LNCaP clone FGC (cell line): ENCODE results near the gene EPHX1.

ENCODE experiments used
- DNase-seq: peaks from one replicate; pipeline ENCODE4 v3.0.0-alpha.2; 2011; ENCODE audit warnings: low read depth
- H3K4me3 ChIP-seq: 2 replicates; pipeline ENCODE4 v1.5.1; 2011; ENCODE audit warnings: mild to moderate bottlenecking, low read depth, low read length, control low read depth
- TF ChIP-seq, protein P1 (sequence below): IDR thresholded peaks from 2 replicates; pipeline ENCODE4 v1.5.1; 2012; ENCODE audit warnings: mild to moderate bottlenecking; ENCODE audit not compliant: control insufficient read depth, insufficient read depth; ENCODE audit errors: extremely low read depth

Gene EPHX1

DNA sequence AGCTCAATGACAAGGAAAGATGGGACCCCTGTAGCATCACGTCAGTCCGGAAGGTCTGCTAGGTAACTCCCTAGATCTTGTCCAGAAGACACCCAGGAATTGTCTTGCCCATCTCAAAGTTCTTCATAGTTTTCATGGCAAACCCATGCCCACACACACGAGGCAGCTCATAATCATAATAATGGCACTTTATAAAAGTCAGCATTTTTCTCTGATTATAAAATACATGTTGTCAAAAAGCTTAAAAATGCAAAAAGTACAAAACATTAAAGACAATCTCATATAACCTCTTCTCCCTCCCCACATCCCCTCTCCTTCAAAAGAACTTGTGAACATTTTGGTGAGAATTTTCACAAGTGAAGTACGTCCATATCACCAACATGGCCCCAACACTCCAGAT, 30.8 kb downstream of the EPHX1 start:
- H3K4me3 ChIP-seq = no peak overlapping the region
- no peak for DNase-seq
- TF ChIP-seq, protein P1, sequence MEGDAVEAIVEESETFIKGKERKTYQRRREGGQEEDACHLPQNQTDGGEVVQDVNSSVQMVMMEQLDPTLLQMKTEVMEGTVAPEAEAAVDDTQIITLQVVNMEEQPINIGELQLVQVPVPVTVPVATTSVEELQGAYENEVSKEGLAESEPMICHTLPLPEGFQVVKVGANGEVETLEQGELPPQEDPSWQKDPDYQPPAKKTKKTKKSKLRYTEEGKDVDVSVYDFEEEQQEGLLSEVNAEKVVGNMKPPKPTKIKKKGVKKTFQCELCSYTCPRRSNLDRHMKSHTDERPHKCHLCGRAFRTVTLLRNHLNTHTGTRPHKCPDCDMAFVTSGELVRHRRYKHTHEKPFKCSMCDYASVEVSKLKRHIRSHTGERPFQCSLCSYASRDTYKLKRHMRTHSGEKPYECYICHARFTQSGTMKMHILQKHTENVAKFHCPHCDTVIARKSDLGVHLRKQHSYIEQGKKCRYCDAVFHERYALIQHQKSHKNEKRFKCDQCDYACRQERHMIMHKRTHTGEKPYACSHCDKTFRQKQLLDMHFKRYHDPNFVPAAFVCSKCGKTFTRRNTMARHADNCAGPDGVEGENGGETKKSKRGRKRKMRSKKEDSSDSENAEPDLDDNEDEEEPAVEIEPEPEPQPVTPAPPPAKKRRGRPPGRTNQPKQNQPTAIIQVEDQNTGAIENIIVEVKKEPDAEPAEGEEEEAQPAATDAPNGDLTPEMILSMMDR = no peak

DNA sequence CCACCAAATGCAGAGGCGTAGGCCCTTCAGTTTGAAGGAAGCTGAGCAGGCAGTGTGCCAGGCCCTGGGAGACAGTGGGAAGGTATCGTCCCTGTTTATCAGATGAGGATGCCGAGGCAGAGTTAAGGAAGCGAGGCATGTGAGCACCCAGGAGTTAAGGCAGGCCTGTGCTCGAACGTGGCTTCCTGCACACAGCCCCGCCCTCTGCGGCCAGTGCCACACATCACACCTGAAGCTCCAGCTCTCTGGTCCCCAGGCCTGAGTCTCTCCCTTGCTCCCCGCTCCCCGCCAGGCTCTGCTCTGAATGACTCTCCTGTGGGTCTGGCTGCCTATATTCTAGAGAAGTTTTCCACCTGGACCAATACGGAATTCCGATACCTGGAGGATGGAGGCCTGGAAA, 32.1 kb downstream of the EPHX1 start:
- no peak for DNase-seq
- TF ChIP-seq, protein P1 = no peak

DNA sequence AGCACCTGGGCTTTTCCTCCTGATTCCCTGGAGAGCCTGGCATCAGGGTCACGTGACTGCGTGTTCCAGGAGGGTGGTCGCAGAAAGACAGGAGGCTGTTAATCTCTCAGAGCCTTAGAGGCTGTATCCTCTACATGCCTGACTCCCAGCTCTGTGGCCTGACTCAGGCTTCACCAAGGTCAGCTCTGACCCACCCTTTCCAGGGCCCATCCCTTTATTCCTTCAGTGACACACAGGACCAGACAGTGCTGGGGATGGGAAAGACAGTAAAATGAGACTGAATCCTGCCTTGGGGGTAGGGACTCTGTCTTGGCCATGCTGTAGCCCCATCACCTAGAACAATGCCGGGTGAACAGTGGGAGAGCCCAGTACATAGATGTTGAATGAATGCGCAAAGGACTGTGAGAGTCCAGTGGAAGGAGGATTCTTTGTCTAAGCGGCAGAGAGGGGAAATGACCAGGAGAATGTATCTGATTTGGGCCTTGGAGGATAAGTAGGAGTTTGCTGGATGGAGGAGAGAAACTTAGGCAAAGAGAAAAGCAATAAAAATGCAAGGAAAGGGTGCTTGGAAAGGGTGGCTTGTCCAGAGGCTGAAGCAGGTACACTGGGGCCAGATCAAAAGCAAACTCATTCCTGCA, 33.0 kb downstream of the EPHX1 start:
- DNase-seq = no peak
- TF ChIP-seq, protein P1 = no peak
- H3K4me3 ChIP-seq = no peak overlapping the region

More for the DNA sequence above, 32.1 kb downstream of the EPHX1 start:
- H3K4me3 ChIP-seq = no peak overlapping the region

DNA sequence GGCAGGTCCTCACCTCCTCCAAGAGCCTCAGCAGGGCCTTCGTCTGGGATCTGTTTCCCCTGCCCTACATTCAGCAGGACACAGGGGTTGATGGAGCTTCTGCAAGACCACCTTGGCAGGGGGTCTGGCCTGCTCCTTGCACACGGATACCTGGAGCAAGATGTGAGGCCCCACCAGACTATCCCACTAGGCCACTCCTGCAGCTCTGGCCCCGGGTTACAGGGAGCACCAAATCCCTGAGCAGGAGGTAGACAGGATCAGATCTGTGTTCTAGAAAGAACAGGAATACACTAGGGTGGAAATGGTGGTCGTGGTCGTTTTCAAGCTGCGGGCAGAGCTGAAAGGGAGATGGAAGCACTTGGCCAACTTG, 33.5 kb downstream of the EPHX1 start:
- TF ChIP-seq, protein P1 = no peak

DNA sequence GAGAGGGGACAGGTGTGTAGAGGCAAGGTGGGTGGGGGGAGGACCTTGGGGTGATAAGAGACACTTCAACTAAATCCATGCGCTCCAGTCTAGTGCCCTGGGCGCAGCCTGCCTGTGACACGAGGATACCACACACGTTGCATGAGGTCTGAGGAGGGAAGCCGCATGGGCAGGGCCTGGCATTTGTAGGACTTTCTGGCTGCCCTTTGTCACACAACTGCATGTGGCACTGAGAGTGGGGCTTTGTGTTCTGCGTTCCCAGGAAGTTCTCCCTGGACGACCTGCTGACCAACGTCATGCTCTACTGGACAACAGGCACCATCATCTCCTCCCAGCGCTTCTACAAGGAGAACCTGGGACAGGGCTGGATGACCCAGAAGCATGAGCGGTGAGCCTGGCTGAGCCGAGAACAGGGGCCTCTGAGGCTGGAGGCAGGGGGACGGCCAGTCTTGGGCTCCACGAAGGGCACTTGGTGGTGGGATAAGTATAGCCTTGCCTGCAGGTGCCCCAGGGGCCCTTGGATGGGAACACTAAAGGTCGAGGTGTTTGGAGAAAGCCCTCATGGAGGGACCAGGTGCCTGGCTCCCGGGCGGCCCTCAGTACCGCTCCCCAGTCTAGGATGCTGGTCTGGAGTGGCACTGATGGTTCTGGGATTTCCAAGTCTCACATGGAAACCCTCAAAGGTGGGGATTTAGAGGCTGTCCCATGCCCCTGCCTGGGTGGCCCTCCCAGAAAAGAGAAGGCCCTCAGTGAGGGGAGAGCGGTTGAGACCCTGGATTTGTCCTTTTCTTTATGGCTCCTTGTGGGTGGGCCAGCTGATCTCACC, 34.5 kb downstream of the EPHX1 start:
- no peak for DNase-seq
- H3K4me3 ChIP-seq = no peak overlapping the region
- TF ChIP-seq, protein P1 = no peak

More for the DNA sequence above, 33.5 kb downstream of the EPHX1 start:
- DNase-seq = no peak
- H3K4me3 ChIP-seq = no peak overlapping the region

DNA sequence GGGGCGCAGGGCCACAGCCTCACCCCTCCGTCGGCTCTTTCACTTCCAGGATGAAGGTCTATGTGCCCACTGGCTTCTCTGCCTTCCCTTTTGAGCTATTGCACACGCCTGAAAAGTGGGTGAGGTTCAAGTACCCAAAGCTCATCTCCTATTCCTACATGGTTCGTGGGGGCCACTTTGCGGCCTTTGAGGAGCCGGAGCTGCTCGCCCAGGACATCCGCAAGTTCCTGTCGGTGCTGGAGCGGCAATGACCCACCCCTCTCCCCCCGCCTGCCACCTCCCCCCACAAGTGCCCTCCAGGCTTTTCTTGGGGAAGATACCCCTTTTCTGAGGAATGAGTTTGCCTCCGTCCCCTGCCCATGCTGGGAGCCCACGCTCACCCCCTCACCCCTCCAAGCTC, 35.2 kb downstream of the EPHX1 start:
- no peak overlapping the region for H3K4me3 ChIP-seq
- TF ChIP-seq, protein P1 = no peak
- DNase-seq = no peak
